Naive thymus-derived CD4-positive, alpha-beta T cell (primary cell): ENCODE measurements around the gene DLX6. TPM values are rescaled to one million over a fixed set of nuclear protein-coding genes. Genes with fewer than 3 reads are reported as not detected.
"Not testable (repeated sequence)": the region's sequence is repeated elsewhere in the genome, so short reads cannot be mapped to it uniquely, and the experiment has no call there.

Source experiments
- ATAC-seq: fragments of 150-1000 bp; cut with Tn5 transposase; 2 replicates; pipeline ENCODE4 v1.10.0; 2021; ENCODE audit warnings: mild to moderate bottlenecking, moderate library complexity
- CTCF ChIA-PET: fragments of 350-600 bp; sonication (Branson Sonifier 250); formaldehyde crosslinking; loops from one replicate; lab custom pipeline; 2021; ENCODE audit warnings: antibody characterized with exemption; lab: Charles Lee
- POLR2A ChIA-PET: fragments of 350-600 bp; sonication (Branson Sonifier 250); formaldehyde crosslinking; loops from one replicate; lab custom pipeline; 2021; ENCODE audit warnings: antibody characterized with exemption, inconsistent platforms; lab: Charles Lee
- DNase-seq, 9 donors: peaks; one replicate each; pipeline versions ENCODE4 v3.0.0 to v3.0.0-alpha.2; 2020 to 2022; ENCODE audit warnings: mixed read lengths in 1 of 9
- H3K27ac ChIP-seq: one replicate; pipeline ENCODE4 v1.7.0; 2013; ENCODE audit warnings: mild to moderate bottlenecking, low read depth, low read length, moderate library complexity
- H3K27me3 ChIP-seq, 2 donors: one replicate each; pipeline ENCODE4 v1.7.0; 2013; ENCODE audit warnings: low read length in 2 of 2, mild to moderate bottlenecking in 2 of 2, moderate library complexity in 2 of 2; ENCODE audit not compliant: control insufficient read depth in 2 of 2, insufficient read depth in 2 of 2
- H3K36me3 ChIP-seq, 3 experiments: 1 replicate in 2 of 3; 2 replicates in 1 of 3; pipeline ENCODE4 v1.7.0; 2013; ENCODE audit warnings: low read length in 3 of 3, mild to moderate bottlenecking in 3 of 3, moderate library complexity in 1 of 3; ENCODE audit not compliant: insufficient read depth in 3 of 3, control insufficient read depth in 2 of 3
- H3K4me1 ChIP-seq, 2 donors: one replicate each; pipeline ENCODE4 v1.7.0; 2013; ENCODE audit warnings: low read length in 2 of 2, mild to moderate bottlenecking in 2 of 2, moderate library complexity in 1 of 2; ENCODE audit not compliant: control insufficient read depth in 2 of 2, insufficient read depth in 2 of 2
- H3K4me3 ChIP-seq: 2 replicates; pipeline ENCODE4 v1.7.0; 2013; ENCODE audit warnings: mild to moderate bottlenecking, low read length
- H3K9me3 ChIP-seq, 3 experiments: 1 replicate in 2 of 3; 2 replicates in 1 of 3; pipeline ENCODE4 v1.7.0; 2013; ENCODE audit warnings: low read length in 3 of 3; ENCODE audit not compliant: control insufficient read depth in 2 of 3
- H3K27ac Mint-ChIP-seq, 9 donors: one replicate each; pipeline ENCODE4 v1.8.0; 2020 to 2022; ENCODE audit warnings: mixed read lengths in 9 of 9, mild to moderate bottlenecking in 8 of 9, moderate library complexity in 5 of 9, inconsistent platforms in 2 of 9
- H3K27me3 Mint-ChIP-seq, 5 donors: one replicate each; pipeline ENCODE4 v1.8.0; 2021 to 2022; ENCODE audit warnings: mixed read lengths in 5 of 5, mild to moderate bottlenecking in 1 of 5
- H3K36me3 Mint-ChIP-seq, 5 donors: one replicate each; pipeline ENCODE4 v1.8.0; 2020 to 2022; ENCODE audit warnings: mixed read lengths in 5 of 5, mild to moderate bottlenecking in 3 of 5, inconsistent platforms in 1 of 5
- H3K4me1 Mint-ChIP-seq, 7 donors: one replicate each; pipeline ENCODE4 v1.8.0; 2020 to 2022; ENCODE audit warnings: mixed read lengths in 7 of 7, mild to moderate bottlenecking in 3 of 7, inconsistent platforms in 1 of 7
- H3K4me3 Mint-ChIP-seq, 10 donors: one replicate each; pipeline ENCODE4 v1.8.0; 2020 to 2022; ENCODE audit warnings: mild to moderate bottlenecking in 10 of 10, mixed read lengths in 10 of 10, moderate library complexity in 6 of 10, inconsistent platforms in 2 of 10
- H3K9me3 Mint-ChIP-seq, 11 donors: one replicate each; pipeline ENCODE4 v1.8.0; 2020 to 2022; ENCODE audit warnings: mixed read lengths in 11 of 11, mild to moderate bottlenecking in 4 of 11, inconsistent platforms in 1 of 11, moderate library complexity in 1 of 11
- intact Hi-C, 2 donors: fragments of 100-400 bp; cut with micrococcal nuclease; formaldehyde crosslinking; loops; one replicate each; pipeline ENCODE4 v1.15.1; 2023
- polyA plus RNA-seq, 2 donors: library from polyadenylated mRNA; unstranded; fragments of 300-500 nt; fragmentation: Illumina TruSeq; gene quantifications; one replicate each; pipeline ENCODE4 v1.2.3, GENCODE V29; 2021
- total RNA-seq, 6 experiments: library from RNA in 5 of 6; stranded (reverse) in 5 of 6; gene quantifications; 1 replicate in 5 of 6; 2 replicates in 1 of 6; pipeline ENCODE4 v1.2.3 and lab custom pipeline; 2021 to 2026

DLX6 gene
- total and polyA plus RNA-seq, 7 experiments from 2014 or later: not detected

- peaks cover 64 to 82% (median 78%) of the 10 kb centered on the region in 5 donors for H3K27me3 Mint-ChIP-seq
- POLR2A ChIA-PET: no interaction called here
- ATAC-seq (peak; percentile 28), DNase-seq (no peak)
- Histone ChIP-seq H3K27ac (no peak overlapping the region), H3K4me1 (peaks cover 0 to 18% of the 10 kb centered on the region in 2 donors), H3K9me3 (no peaks in the 10 kb centered on the region), H3K4me3 (peak overlapping the region; percentile 46), H3K36me3 (no peaks in the 10 kb centered on the region), H3K27me3 (peaks cover 5 to 33% of the 10 kb centered on the region in 2 donors)
- peak overlapping the region; percentile 71 to 92 (median 87) for H3K4me3 Mint-ChIP-seq
- H3K9me3 Mint-ChIP-seq: peaks cover 0 to 3% (median 0%) of the 10 kb centered on the region in 11 donors
- peaks cover 24 to 59% (median 50%) of the 10 kb centered on the region in 7 donors for H3K4me1 Mint-ChIP-seq
- intact Hi-C loops: loop anchor here (1.0 to 10.0 kb wide), 9 partner anchors 32 to 1111 kb away; partner anchors contain the start of gene SDHAF3 (in 1 of the 2)
- H3K36me3 Mint-ChIP-seq: no peaks in the 10 kb centered on the region
- peak overlapping the region in 2 of 9 donors; percentile 14 to 28 for H3K27ac Mint-ChIP-seq
- CTCF ChIA-PET: interaction anchor here (0.6 to 2.9 kb wide), 10 partner anchors 9 to 1113 kb away, joined by 3 to 11 read pairs (median 3); no protein-coding TSS in a partner anchor
Observed at GRCh38 chr7:97026715-97027426, 21.5 kb downstream of the DLX6 start.

GRCh38 chr7:97027427-97028234 lies 22.3 kb downstream of the DLX6 start:
- H3K27me3 ChIP-seq: peaks cover 0 to 31% of the 10 kb centered on the region in 2 donors
- DNase-seq (peak; percentile 34 to 69 (median 59)), ATAC-seq (peak; percentile 89)
- no peaks in the 10 kb centered on the region for H3K9me3 Mint-ChIP-seq
- CTCF ChIA-PET: interaction anchor here (0.6 to 2.9 kb wide), 9 partner anchors 8 to 1114 kb away, joined by 3 to 11 read pairs (median 3); no protein-coding TSS in a partner anchor
- peak overlapping the region in 1 of 9 donors; percentile 23 for H3K27ac Mint-ChIP-seq
- H3K4me1 ChIP-seq: peaks cover 0 to 18% of the 10 kb centered on the region in 2 donors
- intact Hi-C loops: loop anchor here (1.0 to 10.0 kb wide), 9 partner anchors 33 to 1111 kb away; partner anchors contain the start of gene SDHAF3 (in 1 of the 2)
- POLR2A ChIA-PET: no interaction called here
- no peaks in the 10 kb centered on the region for H3K36me3 Mint-ChIP-seq
- peak overlapping the region; percentile 71 to 92 (median 87) for H3K4me3 Mint-ChIP-seq
- no peaks in the 10 kb centered on the region for H3K9me3 ChIP-seq
- H3K27ac ChIP-seq: no peak overlapping the region
- peaks cover 62 to 81% (median 78%) of the 10 kb centered on the region in 5 donors for H3K27me3 Mint-ChIP-seq
- H3K36me3 ChIP-seq: no peaks in the 10 kb centered on the region
- H3K4me1 Mint-ChIP-seq: peaks cover 19 to 51% (median 43%) of the 10 kb centered on the region in 7 donors
- peak overlapping the region; percentile 46 for H3K4me3 ChIP-seq

- H3K9me3 Mint-ChIP-seq, H3K27me3 ChIP-seq, H3K4me1 ChIP-seq, ATAC-seq, H3K4me1 Mint-ChIP-seq, H3K27ac ChIP-seq, CTCF ChIA-PET, POLR2A ChIA-PET, DNase-seq, H3K27ac Mint-ChIP-seq, H3K4me3 Mint-ChIP-seq, H3K9me3 ChIP-seq, intact Hi-C loops, H3K36me3 ChIP-seq, H3K36me3 Mint-ChIP-seq, H3K4me3 ChIP-seq: not testable (repeated sequence)
- peaks cover 15 to 42% (median 29%) of the 10 kb centered on the region in 5 donors for H3K27me3 Mint-ChIP-seq
Observed at GRCh38 chr7:97034213-97034852, 29.0 kb downstream of the DLX6 start.

GRCh38 chr7:97039374-97040065 lies 34.2 kb downstream of the DLX6 start:
- POLR2A ChIA-PET: no interaction called here
- H3K9me3 Mint-ChIP-seq: no peaks in the 10 kb centered on the region
- no peak overlapping the region for H3K4me3 Mint-ChIP-seq
- no peaks in the 10 kb centered on the region for H3K4me1 Mint-ChIP-seq
- no peak overlapping the region for H3K27ac Mint-ChIP-seq
- no peaks in the 10 kb centered on the region for H3K9me3 ChIP-seq
- intact Hi-C loops: no loop called here
- no peaks in the 10 kb centered on the region for H3K36me3 ChIP-seq
- H3K27me3 ChIP-seq: no peaks in the 10 kb centered on the region
- no peak overlapping the region for H3K27ac ChIP-seq
- peaks cover 20 to 58% (median 43%) of the 10 kb centered on the region in 5 donors for H3K27me3 Mint-ChIP-seq
- no peaks in the 10 kb centered on the region for H3K36me3 Mint-ChIP-seq
- ATAC-seq (no peak), DNase-seq (no peak)
- H3K4me3 ChIP-seq: no peak overlapping the region
- no peaks in the 10 kb centered on the region for H3K4me1 ChIP-seq
- CTCF ChIA-PET: no interaction called here

GRCh38 chr7:97043281-97043680 lies 37.9 kb downstream of the DLX6 start:
- Mint-ChIP-seq H3K4me1 (no peaks in the 10 kb centered on the region), H3K27ac (no peak overlapping the region), H3K36me3 (no peaks in the 10 kb centered on the region), H3K4me3 (no peak overlapping the region), H3K9me3 (no peaks in the 10 kb centered on the region), H3K27me3 (peaks cover 21 to 56% (median 51%) of the 10 kb centered on the region in 5 donors)
- no peak overlapping the region for H3K27ac ChIP-seq
- no peaks in the 10 kb centered on the region for H3K4me1 ChIP-seq
- H3K9me3 ChIP-seq: no peaks in the 10 kb centered on the region
- intact Hi-C loops: no loop called here
- H3K27me3 ChIP-seq: no peaks in the 10 kb centered on the region
- no peak overlapping the region for H3K4me3 ChIP-seq
- POLR2A ChIA-PET: no interaction called here
- CTCF ChIA-PET: no interaction called here
- ATAC-seq: no peak
- DNase-seq: no peak
- no peaks in the 10 kb centered on the region for H3K36me3 ChIP-seq
